GM23338 (cell line): ENCODE results near the gene GPC6. TPM values are rescaled to one million over a fixed set of nuclear protein-coding genes. Genes with fewer than 3 reads are reported as not detected.

Experiments
- ATAC-seq: fragments of 200-7000 bp; cut with Tn5 transposase; 3 replicates; pipeline ENCODE4 v1.9.1; 2020
- DNase-seq: peaks from one replicate; pipeline ENCODE4 v3.0.0-alpha.2; 2015; ENCODE audit warnings: low spot score
- H2AFZ ChIP-seq: fragments of 200-600 bp; sonication (generic); 2 replicates; pipeline ENCODE4 v1.8.0; 2016; ENCODE audit warnings: antibody characterized with exemption, mild to moderate bottlenecking, moderate library complexity
- H3F3A ChIP-seq: fragments of 200-600 bp; sonication (generic); replicated peaks from 2 replicates; pipeline ENCODE4 v1.8.0; 2017; ENCODE audit warnings: antibody characterized with exemption, mixed run types, low read depth
- H3K27ac ChIP-seq: fragments of 200-600 bp; sonication (generic); 2 replicates; pipeline ENCODE4 v1.6.1; 2016; ENCODE audit warnings: low read depth
- H3K27me3 ChIP-seq: fragments of 200-600 bp; sonication (generic); 2 replicates; pipeline ENCODE4 v1.8.0; 2016; ENCODE audit warnings: mild to moderate bottlenecking, mixed run types, moderate library complexity; ENCODE audit not compliant: insufficient read depth
- H3K36me3 ChIP-seq: fragments of 200-600 bp; sonication (generic); 2 replicates; pipeline ENCODE4 v1.8.0; 2016; ENCODE audit warnings: mild to moderate bottlenecking; ENCODE audit not compliant: insufficient read depth
- H3K4me1 ChIP-seq: fragments of 200-600 bp; sonication (generic); 2 replicates; pipeline ENCODE4 v1.8.0; 2016; ENCODE audit warnings: mild to moderate bottlenecking, moderate library complexity; ENCODE audit not compliant: insufficient read depth
- H3K4me2 ChIP-seq: fragments of 200-600 bp; sonication (generic); 2 replicates; pipeline ENCODE4 v1.7.1; 2017; ENCODE audit warnings: mixed run types
- H3K4me3 ChIP-seq: fragments of 200-600 bp; sonication (generic); 2 replicates; pipeline ENCODE4 v1.6.1; 2016; ENCODE audit warnings: mixed run types
- H3K79me2 ChIP-seq: fragments of 200-600 bp; sonication (generic); replicated peaks from 2 replicates; pipeline ENCODE4 v1.8.0; 2017; ENCODE audit warnings: mild to moderate bottlenecking; ENCODE audit not compliant: insufficient read depth
- H3K9me2 ChIP-seq: fragments of 200-600 bp; sonication (generic); 2 replicates; pipeline ENCODE4 v1.8.0; 2017; ENCODE audit not compliant: insufficient read depth
- H4K20me1 ChIP-seq: fragments of 200-600 bp; sonication (generic); replicated peaks from 2 replicates; pipeline ENCODE4 v1.8.0; 2017; ENCODE audit warnings: mild to moderate bottlenecking; ENCODE audit not compliant: insufficient read depth
- H3K27ac Mint-ChIP-seq: 2 replicates; pipeline ENCODE4 v1.8.0; 2020; ENCODE audit warnings: inconsistent platforms, mild to moderate bottlenecking, moderate library complexity, mixed read lengths
- H3K27me3 Mint-ChIP-seq: 3 replicates; pipeline ENCODE4 v1.8.0; 2022; ENCODE audit warnings: low read depth, mild to moderate bottlenecking, moderate library complexity, mixed read lengths, inconsistent platforms; ENCODE audit not compliant: insufficient read depth, poor library complexity
- H3K36me3 Mint-ChIP-seq: 3 replicates; pipeline ENCODE4 v1.8.0; 2021; ENCODE audit warnings: low read depth, mild to moderate bottlenecking, inconsistent platforms, moderate library complexity, mixed read lengths
- H3K4me1 Mint-ChIP-seq: 3 replicates; pipeline ENCODE4 v1.8.0; 2020; ENCODE audit warnings: mild to moderate bottlenecking, inconsistent platforms, mixed read lengths
- H3K4me3 Mint-ChIP-seq: 3 replicates; pipeline ENCODE4 v1.8.0; 2021; ENCODE audit warnings: moderate library complexity, mild to moderate bottlenecking, inconsistent platforms, mixed read lengths
- H3K9me3 Mint-ChIP-seq: 3 replicates; pipeline ENCODE4 v1.8.0; 2020; ENCODE audit warnings: moderate library complexity, mild to moderate bottlenecking, inconsistent platforms, mixed read lengths
- CREB1 ChIP-seq: fragments of 250-450 bp; sonication (Bioruptor Pico); IDR thresholded peaks from 2 replicates; pipeline ENCODE4 v1.5.0; 2020; ENCODE audit warnings: low read depth, mild to moderate bottlenecking, moderate library complexity
- CTCF ChIP-seq, 2 experiments: fragments of 200-600 bp in 1 of 2; sonication (generic) in 1 of 2; conservative IDR thresholded peaks; 2 replicates each; pipeline versions ENCODE4 v1.5.1 to v1.6.1; 2016 to 2017; ENCODE audit warnings: antibody characterized with exemption in 2 of 2, low read depth in 2 of 2, mild to moderate bottlenecking in 2 of 2, moderate library complexity in 1 of 2
- ETS1 ChIP-seq: IDR thresholded peaks from 2 replicates; pipeline ENCODE4 v1.6.1; 2016; ENCODE audit warnings: antibody characterized with exemption
- EZH2 ChIP-seq: fragments of 200-600 bp; sonication (generic); IDR thresholded peaks from one replicate; pipeline ENCODE4 v1.8.0; 2017; ENCODE audit warnings: antibody characterized with exemption, mild to moderate bottlenecking, low read depth; ENCODE audit not compliant: unreplicated experiment
- EZH2phosphoT487 ChIP-seq: fragments of 200-600 bp; sonication (generic); IDR thresholded peaks from one replicate; pipeline ENCODE4 v1.8.1; 2018; ENCODE audit warnings: antibody characterized with exemption; ENCODE audit not compliant: unreplicated experiment
- JUNB ChIP-seq: IDR thresholded peaks from one replicate; pipeline ENCODE4 v1.6.1; 2016; ENCODE audit warnings: antibody characterized with exemption; ENCODE audit not compliant: unreplicated experiment
- POLR2AphosphoS5 ChIP-seq: IDR thresholded peaks from 2 replicates; pipeline ENCODE4 v1.6.1; 2016; ENCODE audit warnings: antibody characterized with exemption, low read depth
- REST ChIP-seq: IDR thresholded peaks from one replicate; pipeline ENCODE4 v1.6.1; 2018; ENCODE audit warnings: antibody characterized with exemption; ENCODE audit not compliant: unreplicated experiment
- STAT1 ChIP-seq: IDR thresholded peaks from one replicate; pipeline ENCODE4 v1.6.1; 2016; ENCODE audit warnings: antibody characterized with exemption; ENCODE audit not compliant: unreplicated experiment
- ZNF114 ChIP-seq: fragments of 250-450 bp; sonication (Bioruptor Pico); IDR thresholded peaks from 2 replicates; pipeline ENCODE4 v1.5.0; 2020; ENCODE audit warnings: mild to moderate bottlenecking, moderate library complexity
- ZNF331 ChIP-seq: fragments of 250-450 bp; sonication (Bioruptor Pico); IDR thresholded peaks from 2 replicates; pipeline ENCODE4 v1.5.0; 2020; ENCODE audit warnings: low read depth, mild to moderate bottlenecking, moderate library complexity
- ZNF462 ChIP-seq: fragments of 250-450 bp; sonication (Bioruptor Pico); IDR thresholded peaks from 2 replicates; pipeline ENCODE4 v1.5.0; 2020; ENCODE audit warnings: mild to moderate bottlenecking, moderate library complexity
- polyA plus RNA-seq: library from polyadenylated mRNA; unstranded; fragments of >200 nt; fragmentation: Nextera tagmentation; extraction: Ambion mirVana; gene quantifications from 2 replicates; pipeline ENCODE4 v1.2.1, GENCODE V29; 2016
- total RNA-seq: library from RNA; depleted of rRNA; stranded (reverse); fragments of >200 nt; shearing (Covaris generic); gene quantifications from 2 replicates; pipeline ENCODE4 v1.2.3, GENCODE V29; 2014

The GPC6 gene
- total and polyA plus RNA-seq, 2 experiments from 2014 or later = 6.4 to 28.6 TPM

GRCh38 chr13:93750676-93751075 is 524.1 kb downstream of the GPC6 start:
- no peaks in the 10 kb centered on the region for H3K79me2 ChIP-seq
- H3K27me3 ChIP-seq = no peaks in the 10 kb centered on the region
- H3K4me3 Mint-ChIP-seq = no peak overlapping the region
- no peaks in the 10 kb centered on the region for H4K20me1 ChIP-seq
- H2AFZ ChIP-seq = no peak overlapping the region; the same call in 1 of the 2 replicates
- no peaks in the 10 kb centered on the region for H3F3A ChIP-seq
- peaks cover 19% of the 10 kb centered on the region for H3K4me1 Mint-ChIP-seq
- H3K9me2 ChIP-seq = no peaks in the 10 kb centered on the region; the same call in 1 of the 2 replicates
- H3K27ac ChIP-seq = no peak overlapping the region
- H3K4me3 ChIP-seq = no peak overlapping the region
- ATAC-seq (no peak), DNase-seq (no peak)
- H3K27me3 Mint-ChIP-seq = no peaks in the 10 kb centered on the region
- no peaks in the 10 kb centered on the region for H3K36me3 Mint-ChIP-seq
- no peaks in the 10 kb centered on the region for H3K9me3 Mint-ChIP-seq
- H3K4me1 ChIP-seq = peaks cover 6% of the 10 kb centered on the region; the same call in 1 of the 2 replicates
- H3K27ac Mint-ChIP-seq = no peak overlapping the region
- H3K4me2 ChIP-seq = no peak overlapping the region
- TF ChIP-seq EZH2 (no peak), EZH2phosphoT487 (no peak), ZNF331 (CRISPR knock-in tag) (no peak), STAT1 (no peak), REST (no peak), CREB1 (CRISPR knock-in tag) (no peak), ZNF462 (CRISPR knock-in tag) (no peak), ZNF114 (CRISPR knock-in tag) (no peak), ETS1 (no peak), CTCF (conservative IDR thresholded peaks at IDR 0.05; ENCODE audit: low read depth in 2 of 2) (no peak), POLR2AphosphoS5 (no peak), JUNB (no peak)
- H3K36me3 ChIP-seq = no peaks in the 10 kb centered on the region
